C4-2B (cell line): ENCODE results near the gene POLK.
A peak's percentile ranks its signal among the peaks of the same experiment; 100 is the strongest.

ENCODE experiments used
- H3K27ac ChIP-seq: fragments of 450-650 bp; 2 replicates; pipeline ENCODE4 v1.5.1; 2017
- CTCF ChIP-seq: fragments of 450-650 bp; conservative IDR thresholded peaks from 2 replicates; pipeline ENCODE4 v1.5.1; 2017; ENCODE audit warnings: mild to moderate bottlenecking
- ZFX ChIP-seq: fragments of 450-650 bp; IDR thresholded peaks from 2 replicates; pipeline ENCODE4 v1.6.1; 2017

Gene POLK

GRCh38 chr5:75511435-75512382 is at the start of gene POLK, which contains the start of gene CERT1:
TSS of gene POLK (plus strand) at chr5:75511891.
TSS of gene CERT1 (minus strand) at chr5:75511629. CDS start at chr5:75511207, 422 bp downstream.
- TF ChIP-seq CTCF, result no peak
- peak; percentile 92 for TF ChIP-seq ZFX
- peak within 1 kb of the TSS; percentile 90 for H3K27ac ChIP-seq

DNA sequence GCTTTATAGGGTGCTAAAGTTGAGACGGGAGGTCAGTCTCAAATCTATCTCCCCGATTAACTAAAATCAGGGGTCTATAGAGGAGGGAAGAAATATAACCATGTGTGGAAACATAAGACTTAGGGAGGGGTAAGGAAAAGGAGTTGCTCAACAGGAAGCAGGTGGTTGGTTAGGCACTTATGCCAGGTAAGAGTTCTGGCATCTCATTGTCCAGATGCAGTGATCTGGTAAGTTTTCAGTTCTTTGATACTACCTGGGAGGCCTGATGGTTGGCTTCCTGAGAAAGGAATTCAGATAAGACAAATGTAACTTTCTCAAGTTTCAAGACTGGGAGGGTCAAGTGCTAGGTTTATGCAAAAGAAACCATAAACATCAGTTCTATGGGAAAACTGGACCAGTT is 48.0 kb upstream of the POLK start:
- H3K27ac ChIP-seq, result no peak overlapping the region
- TF ChIP-seq CTCF (no peak), ZFX (no peak)

DNA sequence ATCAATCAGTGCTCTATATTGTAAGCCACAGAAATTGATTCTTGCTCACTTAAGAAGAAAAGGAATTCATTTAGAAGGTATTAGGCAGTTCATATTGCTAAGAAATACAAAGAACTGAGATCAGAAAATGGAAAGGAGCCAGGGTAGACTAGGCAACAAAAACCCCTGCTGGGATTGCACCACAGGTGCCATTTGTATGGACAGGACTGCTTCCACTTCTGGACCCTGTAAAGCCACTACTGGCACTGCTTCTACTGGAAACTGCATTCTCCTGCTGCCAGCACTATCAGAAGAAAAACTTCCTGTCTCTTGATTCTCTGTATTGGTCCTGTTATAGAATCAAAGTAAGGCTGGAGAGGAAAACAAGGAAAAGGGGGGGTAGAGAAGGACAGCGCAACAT is 46.2 kb upstream of the POLK start:
- TF ChIP-seq ZFX (no peak), CTCF (no peak)
- no peak overlapping the region for H3K27ac ChIP-seq

GRCh38 chr5:75466006-75466716 is 45.5 kb upstream of the POLK start:
- TF ChIP-seq ZFX, result no peak
- TF ChIP-seq CTCF, result no peak
- H3K27ac ChIP-seq, result no peak overlapping the region

GRCh38 chr5:75468593-75468992 is 43.1 kb upstream of the POLK start:
- TF ChIP-seq CTCF (no peak), ZFX (no peak)
- H3K27ac ChIP-seq, result no peak overlapping the region

DNA sequence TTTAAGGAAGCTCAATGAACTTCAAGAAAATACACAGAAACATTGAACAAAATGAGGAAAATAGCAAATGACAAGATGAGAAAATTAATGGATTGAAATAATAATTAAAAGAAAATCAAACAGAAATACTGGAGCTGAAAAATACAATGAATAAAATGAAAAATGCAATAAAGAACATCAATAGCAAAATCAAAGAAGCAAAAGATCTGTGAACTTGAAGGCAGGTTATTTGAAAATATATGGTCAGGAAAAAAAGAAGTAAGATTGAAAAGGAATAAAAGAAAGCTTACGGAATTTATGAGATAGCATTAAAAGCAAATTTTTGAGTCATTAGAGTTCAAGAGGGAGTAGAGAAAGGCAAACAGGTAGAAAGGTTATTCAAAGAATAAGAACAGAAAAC is 42.7 kb upstream of the POLK start:
- no peak overlapping the region for H3K27ac ChIP-seq
- TF ChIP-seq CTCF, result no peak
- TF ChIP-seq ZFX, result no peak

DNA sequence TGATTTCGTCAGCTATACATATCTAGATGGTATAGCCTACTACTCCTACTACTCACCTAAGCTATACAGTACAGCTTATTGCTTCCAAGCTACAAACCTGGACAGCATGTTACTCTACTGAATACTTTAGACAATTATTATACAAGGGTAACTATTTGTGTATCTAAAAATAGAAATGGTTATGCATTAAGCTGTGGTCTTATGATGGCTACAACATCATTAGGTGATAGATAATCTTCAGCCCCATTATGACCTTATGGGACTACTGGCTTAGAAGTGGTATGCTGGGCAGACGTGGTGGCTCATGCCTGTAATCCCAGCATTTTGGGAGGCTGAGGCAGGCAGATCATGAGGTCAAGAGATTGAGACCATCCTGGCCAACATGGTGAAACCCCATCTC is 40.5 kb upstream of the POLK start:
- no peak for TF ChIP-seq CTCF
- no peak overlapping the region for H3K27ac ChIP-seq
